ENCODE measurements around the gene SOX6. TPM values are rescaled to one million over a fixed set of nuclear protein-coding genes. Genes with fewer than 3 reads are reported as not detected.

SOX6 gene
- total and polyA plus RNA-seq, 2 experiments from 2014 or later, result 0.03 to 0.66 TPM

- no peak for TF ChIP-seq REST (IDR thresholded peaks at IDR 0.05; ENCODE audit: unreplicated experiment)
- no peak for TF ChIP-seq JUNB (IDR thresholded peaks at IDR 0.05; ENCODE audit: unreplicated experiment)
Observed at GRCh38 chr11:16338393-16338792, 18.0 kb downstream of the SOX6 start (continued).

GRCh38 chr11:16337421-16338213 is 18.7 kb downstream of the SOX6 start:
- H2AFZ ChIP-seq, result no peak overlapping the region
- H3K27me3 Mint-ChIP-seq (ENCODE audit: insufficient read depth, low read depth, poor library complexity), result no peaks in the 10 kb centered on the region
- no peaks in the 10 kb centered on the region for H4K20me1 ChIP-seq (replicated peaks; ENCODE audit: insufficient read depth)
- no peak overlapping the region for H3K4me3 Mint-ChIP-seq
- H3K27me3 ChIP-seq (ENCODE audit: insufficient read depth), result no peaks in the 10 kb centered on the region
- no peak for ATAC-seq
- H3K27ac ChIP-seq (ENCODE audit: low read depth), result no peak overlapping the region
- no peaks in the 10 kb centered on the region for H3K79me2 ChIP-seq (replicated peaks; ENCODE audit: insufficient read depth)
- no peaks in the 10 kb centered on the region for H3K36me3 ChIP-seq (ENCODE audit: insufficient read depth)
- no peaks in the 10 kb centered on the region for H3F3A ChIP-seq (replicated peaks; ENCODE audit: low read depth)
- no peak overlapping the region for H3K27ac Mint-ChIP-seq
- H3K4me3 ChIP-seq, result no peak overlapping the region
- H3K9me3 Mint-ChIP-seq, result no peaks in the 10 kb centered on the region
- H3K4me2 ChIP-seq, result no peak overlapping the region
- no peaks in the 10 kb centered on the region for H3K36me3 Mint-ChIP-seq (ENCODE audit: low read depth)
- no peaks in the 10 kb centered on the region for H3K4me1 Mint-ChIP-seq
- no peaks in the 10 kb centered on the region for H3K4me1 ChIP-seq (ENCODE audit: insufficient read depth)
- H3K9me2 ChIP-seq (ENCODE audit: insufficient read depth), result no peaks in the 10 kb centered on the region
- DNase-seq (ENCODE audit: low spot score), result no peak
- TF ChIP-seq CREB1 (CRISPR knock-in tag; IDR thresholded peaks at IDR 0.05; ENCODE audit: low read depth) (no peak), REST (IDR thresholded peaks at IDR 0.05; ENCODE audit: unreplicated experiment) (no peak), ZNF114 (CRISPR knock-in tag; IDR thresholded peaks at IDR 0.05) (no peak), ZNF331 (CRISPR knock-in tag; IDR thresholded peaks at IDR 0.05; ENCODE audit: low read depth) (no peak), EZH2phosphoT487 (IDR thresholded peaks at IDR 0.05; ENCODE audit: unreplicated experiment) (no peak), ETS1 (IDR thresholded peaks at IDR 0.05) (no peak), STAT1 (IDR thresholded peaks at IDR 0.05; ENCODE audit: unreplicated experiment) (no peak), POLR2AphosphoS5 (IDR thresholded peaks at IDR 0.05; ENCODE audit: low read depth) (no peak), CTCF (conservative IDR thresholded peaks at IDR 0.05; ENCODE audit: low read depth in 2 of 2) (no peak), JUNB (IDR thresholded peaks at IDR 0.05; ENCODE audit: unreplicated experiment) (no peak), EZH2 (IDR thresholded peaks at IDR 0.05; ENCODE audit: low read depth, unreplicated experiment) (no peak)

Measured in GM23338 (cell line).